Left cardiac atrium (tissue), 4 donors: ENCODE results near the gene LSM4. TPM values are rescaled to one million over a fixed set of nuclear protein-coding genes. Genes with fewer than 3 reads are reported as not detected.

Experiments
- ATAC-seq, 2 donors: fragments of 200-7000 bp; cut with Tn5 transposase; one replicate each; pipeline ENCODE4 v1.9.1; 2020; ENCODE audit warnings: mild to moderate bottlenecking in 2 of 2, moderate library complexity in 2 of 2
- DNase-seq: peaks from one replicate; pipeline ENCODE4 v3.0.0-alpha.2; 2020
- intact Hi-C, 2 donors: fragments of 100-400 bp; cut with DNase I; formaldehyde crosslinking; loops; one replicate each; pipeline versions ENCODE4 v1.14.1 to v1.15.1; 2022 to 2023
- total RNA-seq, 2 donors: library from RNA; stranded (reverse); fragmentation: NEBNext Ultra II Directional; extraction: Animal tissue kit (Norgen Biotek cat#: 25700); gene quantifications; one replicate each; pipeline ENCODE4 v1.2.1, GENCODE V29; 2021
- donor health status: DM: no; HTN: yes; CAD: no.
- donor health status: DM: no; HTN: yes; CAD: no; lungs with severe emphysema.
- donor health status: DM: yes; HTN: yes; CAD: no.
- donor health status: Dilated cardiomyopathy.

LSM4 gene
- total RNA-seq, 2 donors from 2014 or later: 68.9 to 79.0 TPM

DNA sequence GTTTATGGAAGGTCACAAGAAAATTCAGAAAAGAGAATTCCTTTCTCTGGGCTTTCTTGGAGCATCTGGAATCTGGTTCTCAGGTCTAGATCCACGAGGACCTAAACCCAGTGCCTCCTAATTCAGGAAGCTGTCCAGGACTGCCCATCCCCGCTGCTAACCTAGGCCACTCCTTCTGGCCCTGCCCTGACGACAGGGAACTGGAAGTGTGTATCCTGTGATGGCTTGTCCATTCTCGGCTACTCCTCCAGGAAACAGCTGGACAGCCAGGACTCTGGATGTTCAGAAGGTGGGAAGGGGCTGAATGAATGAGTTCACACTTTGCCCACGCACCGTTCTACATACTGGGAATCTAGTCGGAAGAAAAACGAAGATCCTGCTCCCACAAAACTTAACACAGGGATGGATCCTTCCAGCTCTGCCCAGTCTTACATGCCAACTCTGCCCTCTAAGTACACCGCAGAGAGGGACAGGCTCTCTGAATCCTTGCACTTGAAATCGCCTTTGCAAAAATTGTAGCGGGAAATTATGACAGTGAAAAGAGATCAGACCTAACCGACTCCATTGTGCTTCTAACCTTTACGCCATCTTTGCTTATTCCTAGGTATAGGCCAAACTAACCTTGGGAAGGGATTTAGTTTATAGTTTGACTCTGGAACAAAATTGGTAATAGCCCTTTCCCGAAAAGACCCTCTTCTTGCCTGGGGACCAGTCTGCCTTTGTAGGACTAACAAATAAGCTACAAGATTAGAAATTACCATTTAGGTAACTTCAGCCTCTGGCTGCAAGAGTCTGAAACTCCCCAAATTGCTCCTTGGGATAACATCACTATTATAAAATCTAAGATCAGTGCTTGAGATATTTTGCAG is 1.8 kb downstream of the LSM4 start:
- ATAC-seq: no peak
- intact Hi-C loops: no loop called here
- no peak for DNase-seq

DNA sequence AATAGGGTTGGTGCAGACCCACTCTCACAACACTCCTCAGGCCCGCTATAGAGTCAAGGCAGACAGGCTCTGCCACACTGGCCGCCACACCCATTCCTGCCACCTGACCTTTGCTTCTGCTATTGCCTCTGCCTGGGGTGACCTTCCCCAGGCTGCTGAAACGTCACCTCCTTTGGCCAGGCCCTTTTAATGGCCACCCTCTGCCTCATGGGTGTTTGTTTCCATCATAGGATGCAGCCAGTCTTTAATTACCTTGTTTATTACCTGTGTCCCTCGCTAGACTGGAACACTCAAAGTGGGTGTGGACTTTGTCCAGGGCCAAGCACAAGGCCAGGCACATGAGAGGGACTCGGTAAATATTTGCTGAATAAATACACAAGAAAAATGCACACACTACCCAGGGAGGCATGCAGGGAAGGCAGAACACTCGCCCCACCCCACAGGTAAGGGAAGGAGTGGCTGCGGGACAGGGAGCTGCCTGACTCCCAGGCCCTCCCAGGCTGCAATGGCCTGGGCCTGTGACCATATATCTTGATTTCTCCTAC is 3.2 kb downstream of the LSM4 start:
- no peak for ATAC-seq

DNA sequence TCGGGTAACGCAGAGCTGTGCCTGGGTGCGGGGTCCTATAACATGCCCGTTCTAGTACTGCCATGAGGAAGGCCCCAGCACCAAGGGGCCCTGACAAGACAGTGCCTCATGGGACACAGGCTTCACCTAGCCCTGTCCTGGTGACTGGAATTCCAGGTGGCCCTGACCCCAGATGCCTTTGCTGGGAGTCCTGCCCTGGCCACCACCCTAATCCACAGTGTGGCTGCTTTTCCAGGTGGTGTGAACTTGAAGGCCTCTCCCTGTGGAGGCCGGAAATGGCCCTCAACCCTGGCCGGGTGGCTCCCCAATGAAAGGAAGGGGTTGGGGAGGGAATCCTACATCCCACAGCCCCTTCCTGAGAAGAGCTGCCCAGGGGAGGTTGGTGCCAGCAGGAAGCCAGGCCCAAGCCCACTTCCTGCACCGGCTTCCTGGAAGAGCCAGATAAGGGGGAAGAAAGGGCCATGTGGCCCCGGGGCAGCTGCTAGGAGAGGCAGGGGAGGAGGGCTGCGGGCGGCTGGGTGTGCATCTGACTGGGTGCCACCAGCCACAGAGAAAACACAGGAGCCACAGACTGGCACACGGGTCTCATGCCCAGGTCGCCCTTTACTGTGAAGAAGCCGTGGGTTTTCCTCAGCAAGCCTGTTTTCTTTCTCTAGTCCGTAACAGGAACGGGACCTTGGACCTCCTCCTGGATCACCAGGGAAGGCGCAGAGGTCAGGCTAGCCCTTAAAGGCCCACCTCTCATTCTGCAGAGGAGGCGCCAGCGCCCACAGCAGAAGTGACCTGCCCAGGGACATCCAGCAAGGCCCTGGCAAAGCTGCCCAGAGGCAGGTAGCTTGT is 4.7 kb downstream of the LSM4 start:
- DNase-seq (peak; percentile 70), ATAC-seq (peak; percentile 3 to 5)
- intact Hi-C loops: no loop called here

More for the DNA sequence above, 3.2 kb downstream of the LSM4 start:
- intact Hi-C loops: no loop called here
- DNase-seq: no peak

DNA sequence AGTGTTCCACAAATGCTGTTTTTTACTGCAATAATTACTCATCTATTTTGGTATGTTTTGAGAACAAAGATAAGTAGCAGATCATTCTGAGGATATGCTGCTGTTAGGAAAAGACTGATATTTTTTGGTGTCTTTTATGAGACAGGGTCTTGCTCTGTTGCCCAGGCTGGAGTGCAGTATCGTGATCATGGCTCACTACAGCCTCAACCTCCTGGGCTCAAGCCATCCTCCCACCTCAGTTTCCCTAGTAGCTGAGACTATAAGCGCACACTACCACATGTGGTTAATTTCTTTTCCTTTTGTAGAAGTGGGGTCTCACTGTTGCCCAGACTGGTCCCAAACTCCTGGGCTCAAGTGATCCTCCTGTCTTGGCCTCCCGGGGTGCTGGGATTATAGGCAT is 9.5 kb downstream of the LSM4 start:
- ATAC-seq (no peak), DNase-seq (no peak)
- intact Hi-C loops: no loop called here

DNA sequence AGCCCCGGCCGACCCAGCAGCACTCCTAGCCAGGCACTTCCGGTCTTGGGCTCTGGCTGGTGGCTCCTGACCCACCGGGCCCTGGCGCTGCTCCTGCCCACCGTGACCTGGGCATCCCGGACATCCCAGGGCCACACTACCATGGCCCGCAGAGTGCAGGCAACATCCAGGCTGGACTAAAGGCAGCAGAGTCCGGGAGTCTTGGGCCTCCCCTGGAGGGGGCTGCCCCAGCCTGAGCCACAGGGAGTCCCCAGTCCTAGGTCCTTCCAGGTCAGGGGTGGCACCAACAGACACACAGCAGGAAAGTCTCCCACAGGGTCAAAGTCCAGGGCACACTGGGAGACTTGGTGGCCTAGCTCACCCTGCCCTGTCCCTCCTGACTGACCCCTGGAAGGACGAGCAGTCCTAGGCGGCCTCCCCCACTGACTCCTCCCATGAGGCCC is 10.8 kb downstream of the LSM4 start:
- intact Hi-C loops: no loop called here
- no peak for ATAC-seq

DNA sequence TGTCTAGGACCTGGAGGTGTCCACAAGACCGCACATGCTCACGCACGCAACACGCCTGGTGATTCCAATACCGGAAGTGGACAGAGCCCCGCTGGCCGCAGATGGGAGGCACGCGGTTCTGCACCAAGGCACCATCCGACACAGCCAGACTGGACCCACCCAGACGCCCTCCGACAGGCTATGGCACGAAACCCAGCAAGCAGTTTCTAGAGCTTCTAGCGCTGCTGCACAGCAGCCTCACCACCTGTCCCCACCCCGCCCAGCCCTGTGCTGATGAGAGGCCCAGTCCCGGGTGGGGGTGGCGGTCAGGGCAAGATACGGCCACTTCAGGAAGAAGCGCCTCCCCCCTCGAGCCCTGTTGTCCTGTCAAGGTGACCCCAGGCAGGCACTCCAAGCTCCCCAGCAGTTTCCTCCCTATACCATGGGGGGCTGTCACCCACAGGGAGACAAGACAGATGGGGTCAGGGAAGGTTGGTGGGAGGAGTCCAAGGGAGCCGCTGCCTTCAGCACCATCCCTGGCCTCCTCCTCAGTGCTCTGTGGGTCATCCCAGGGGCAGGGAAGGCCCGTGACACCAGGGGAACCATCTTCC is 11.3 kb downstream of the LSM4 start:
- no peak for ATAC-seq
- no peak for DNase-seq
- intact Hi-C loops: no loop called here

More for the DNA sequence above, 10.8 kb downstream of the LSM4 start:
- DNase-seq: no peak

DNA sequence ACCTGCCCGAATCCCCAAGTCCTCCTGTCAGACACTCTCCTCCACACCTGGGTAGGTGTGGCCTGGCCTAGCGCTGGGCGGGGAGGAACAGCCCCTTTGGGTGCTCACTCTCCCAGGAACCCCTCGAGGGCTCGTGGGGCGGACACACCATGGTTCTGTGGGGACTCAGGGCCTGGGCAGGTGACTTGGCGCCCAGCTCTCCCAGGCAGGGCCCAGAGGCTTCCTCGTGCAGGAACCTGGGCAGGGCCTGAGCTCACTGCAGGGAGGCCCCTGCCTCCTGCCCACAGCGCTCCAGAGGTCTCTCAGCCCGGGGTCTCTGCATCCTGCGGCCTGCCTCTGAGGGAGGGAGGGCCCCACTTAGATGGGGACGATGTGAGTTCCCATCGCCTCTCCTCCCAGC is 11.9 kb downstream of the LSM4 start:
- ATAC-seq: no peak
- no peak for DNase-seq
- intact Hi-C loops: no loop called here

DNA sequence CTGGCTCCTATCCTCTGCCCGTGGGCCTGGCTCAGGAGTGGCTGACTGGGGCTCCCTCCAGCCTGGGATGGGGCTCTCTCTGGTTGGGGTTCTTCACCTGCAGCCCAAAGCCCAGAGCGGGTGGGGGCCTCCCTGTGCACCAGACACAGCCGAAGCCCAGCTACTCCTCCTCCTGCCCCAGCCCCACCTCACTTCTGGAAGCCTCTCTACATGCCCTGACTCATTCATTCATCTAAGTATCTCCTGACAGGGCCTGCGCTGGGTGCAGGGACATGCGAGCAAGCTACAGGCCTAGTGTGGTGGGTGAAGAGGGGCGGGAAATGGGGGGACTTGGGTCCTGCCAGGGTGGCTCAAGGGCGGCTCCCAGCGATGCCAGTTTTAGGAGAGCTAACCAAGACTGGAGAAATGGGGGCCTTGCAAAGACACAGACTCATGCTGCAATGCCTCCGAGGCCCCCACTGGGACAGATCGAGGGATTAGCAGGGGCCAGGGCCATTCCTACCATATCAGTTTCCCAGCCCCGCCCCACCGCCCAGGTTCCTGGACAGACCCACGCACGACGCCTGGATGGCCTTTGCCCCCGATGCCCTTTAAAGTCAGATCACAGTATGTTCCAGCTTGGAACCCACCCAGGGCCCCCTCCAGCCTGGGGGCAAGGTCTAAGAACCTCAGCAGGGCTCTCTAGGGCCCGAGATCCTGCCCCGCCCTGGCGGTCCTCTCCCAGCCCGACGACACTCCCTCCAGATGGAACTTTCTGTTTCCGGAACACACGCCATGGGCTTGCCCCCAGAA is 12.6 kb downstream of the LSM4 start:
- DNase-seq (no peak), ATAC-seq (no peak)
- intact Hi-C loops: no loop called here

DNA sequence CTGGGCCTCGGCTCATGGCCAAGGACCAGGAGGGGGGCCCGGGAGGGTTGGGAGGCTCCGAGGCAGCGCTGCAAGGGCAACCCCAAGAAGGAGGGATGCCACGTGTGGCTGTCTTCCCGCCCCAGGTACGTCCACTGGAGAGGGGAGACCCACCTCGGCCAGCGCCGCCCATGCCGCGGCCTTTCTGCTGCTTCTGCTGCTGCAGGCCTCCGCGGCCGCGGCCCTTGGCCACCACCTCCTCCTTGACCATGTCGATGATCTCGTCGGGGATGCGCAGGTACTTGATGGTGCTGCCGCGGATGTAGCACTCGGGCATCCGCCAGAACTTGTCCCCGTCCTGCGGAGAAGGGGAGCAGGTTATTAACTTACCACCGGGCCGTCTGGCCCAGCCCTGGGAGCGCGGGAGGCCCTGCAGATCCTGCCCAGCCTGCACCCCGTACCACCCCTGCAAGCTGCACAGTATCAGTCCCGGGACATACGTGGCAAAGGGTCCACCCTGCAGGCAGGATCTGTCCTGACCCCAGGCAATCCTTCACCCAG is 13.3 kb downstream of the LSM4 start:
- no peak for ATAC-seq
- no peak for DNase-seq
- intact Hi-C loops: no loop called here

DNA sequence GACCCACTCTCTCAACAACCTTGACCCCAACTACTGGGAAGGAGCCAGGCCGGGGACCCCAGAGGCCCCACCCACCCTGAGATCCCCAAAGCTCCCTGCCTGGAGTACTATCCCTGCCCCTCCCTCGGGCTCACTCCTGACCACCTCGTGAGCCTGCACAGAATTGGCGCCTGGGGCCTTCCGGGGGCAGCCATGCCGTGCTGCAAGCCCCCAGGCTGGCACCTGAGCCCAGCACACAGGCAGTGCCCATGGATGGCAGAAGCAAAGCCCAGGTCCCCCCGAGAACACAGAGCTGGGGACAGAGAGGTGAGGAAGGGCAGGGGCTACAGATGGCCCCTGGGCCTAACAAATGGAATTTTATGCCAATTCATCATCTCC is 13.9 kb downstream of the LSM4 start:
- DNase-seq (no peak), ATAC-seq (no peak)
- intact Hi-C loops: no loop called here

DNA sequence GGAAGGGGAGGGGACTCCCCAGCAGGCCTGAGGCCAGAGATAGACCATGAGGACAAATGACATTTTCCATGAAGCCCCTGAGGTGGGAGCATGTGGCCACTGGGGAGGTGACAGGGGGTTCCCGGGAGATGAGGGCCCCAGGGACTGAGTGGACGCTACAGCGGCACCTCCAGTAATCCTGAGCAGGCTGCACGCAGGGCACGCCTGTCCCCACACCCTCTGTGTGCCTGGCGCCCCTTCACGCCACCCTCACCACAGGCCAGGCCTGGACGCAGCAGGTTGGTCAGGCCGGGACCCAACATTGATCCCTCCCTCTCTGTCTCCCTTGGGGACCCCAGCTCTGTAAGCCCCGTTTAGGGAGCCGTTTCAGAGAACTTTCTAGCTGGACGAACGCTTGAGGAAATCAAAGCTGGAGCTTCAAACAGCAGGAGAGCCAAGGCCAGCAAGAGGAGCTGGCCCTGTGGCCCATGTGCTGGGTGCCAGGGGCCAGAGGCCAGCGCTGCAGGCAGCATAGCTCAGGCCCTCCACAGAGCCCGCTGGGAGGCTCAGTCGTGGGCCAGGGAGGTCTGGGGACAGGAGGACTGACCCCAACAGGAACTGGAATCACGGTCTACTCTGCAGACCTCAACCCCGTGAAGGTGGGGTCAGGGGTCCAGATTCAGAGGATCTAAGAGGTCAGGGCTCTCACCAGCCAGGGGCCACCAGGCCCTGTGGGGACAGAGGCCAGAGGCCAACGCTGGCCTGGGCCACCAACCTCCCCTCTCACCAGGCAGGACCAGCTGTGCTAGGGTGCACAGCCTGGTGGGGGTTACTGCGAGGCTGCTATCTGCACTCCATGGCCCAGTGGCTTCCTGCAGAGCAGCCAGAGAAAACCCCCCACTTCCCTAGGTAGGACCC is 14.6 kb downstream of the LSM4 start:
- ATAC-seq (no peak), DNase-seq (no peak)
- intact Hi-C loops: no loop called here

DNA sequence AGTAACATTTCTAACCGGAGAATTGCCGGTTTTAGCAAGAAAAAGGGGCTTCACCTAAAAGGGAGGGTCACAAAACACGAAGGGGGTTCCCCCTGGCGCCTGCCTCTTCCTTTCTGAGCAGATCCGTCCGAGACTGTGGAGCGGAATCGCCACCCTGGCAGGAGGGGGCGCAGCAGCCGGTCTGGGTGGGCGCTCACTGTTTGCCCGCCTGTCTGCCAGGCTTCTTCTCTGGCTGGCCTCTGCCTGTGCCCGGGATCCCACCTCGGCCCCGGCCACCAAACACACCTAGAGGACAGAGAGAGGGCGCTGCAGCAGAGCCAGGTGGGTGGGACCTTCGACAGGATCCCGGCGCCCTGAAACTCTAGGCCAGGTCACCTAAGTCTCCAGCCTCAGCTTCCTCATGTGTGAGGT is 15.6 kb downstream of the LSM4 start:
- DNase-seq (no peak), ATAC-seq (no peak)
- intact Hi-C loops: no loop called here

DNA sequence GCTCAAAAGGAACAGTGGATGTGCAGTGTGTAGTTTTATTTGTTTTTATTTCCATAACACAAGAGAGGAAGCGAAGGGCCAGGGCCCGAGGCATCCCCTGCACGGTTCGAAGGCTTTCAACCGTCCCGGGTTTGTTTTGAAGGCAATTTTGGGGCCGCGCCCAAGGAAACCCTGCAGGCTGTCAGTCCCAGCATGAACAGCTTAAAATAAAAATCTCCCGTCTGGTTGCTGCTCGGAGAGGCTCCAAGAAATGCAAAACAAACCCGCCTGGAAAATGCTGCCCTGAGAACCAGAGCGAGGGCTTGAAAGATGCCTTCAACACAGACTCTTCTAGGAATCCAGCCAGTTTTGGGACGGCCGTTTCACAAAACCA is 16.0 kb downstream of the LSM4 start:
- peak; percentile 58 for DNase-seq
- intact Hi-C loops: no loop called here
- no peak for ATAC-seq

DNA sequence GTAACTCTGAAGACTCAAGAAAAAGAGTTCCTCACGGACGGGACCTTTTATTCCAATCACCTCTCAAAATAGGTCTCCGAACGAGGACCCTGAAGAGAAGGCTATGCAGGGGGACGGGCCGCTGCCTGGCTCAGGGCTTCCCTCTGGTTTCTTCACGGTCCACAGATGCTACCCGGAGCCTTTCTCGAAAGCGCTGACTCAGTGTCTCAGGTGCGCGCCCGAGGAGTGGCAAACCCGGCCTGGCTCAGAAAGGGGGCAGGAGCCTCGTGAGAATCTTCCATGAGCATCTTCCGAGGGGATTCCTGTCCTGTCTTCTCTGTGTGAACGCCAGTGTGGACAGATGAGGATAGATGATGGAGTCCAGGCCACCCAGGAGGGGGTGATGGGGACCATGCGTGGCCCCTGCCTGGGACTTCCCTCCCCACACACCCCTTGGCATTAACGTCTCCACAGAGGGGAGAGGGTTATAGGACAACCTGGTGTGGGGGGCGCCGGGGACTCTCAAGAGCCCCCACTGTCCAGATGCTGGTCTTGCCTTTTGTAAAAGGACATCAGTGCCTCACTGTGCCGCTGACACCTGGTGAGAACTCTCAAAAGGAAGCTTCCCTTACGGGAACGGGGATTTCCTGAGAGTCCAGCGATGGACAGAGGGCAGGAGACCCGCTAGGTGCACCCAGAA is 16.5 kb downstream of the LSM4 start:
- ATAC-seq (no peak), DNase-seq (no peak)
- intact Hi-C loops: no loop called here

DNA sequence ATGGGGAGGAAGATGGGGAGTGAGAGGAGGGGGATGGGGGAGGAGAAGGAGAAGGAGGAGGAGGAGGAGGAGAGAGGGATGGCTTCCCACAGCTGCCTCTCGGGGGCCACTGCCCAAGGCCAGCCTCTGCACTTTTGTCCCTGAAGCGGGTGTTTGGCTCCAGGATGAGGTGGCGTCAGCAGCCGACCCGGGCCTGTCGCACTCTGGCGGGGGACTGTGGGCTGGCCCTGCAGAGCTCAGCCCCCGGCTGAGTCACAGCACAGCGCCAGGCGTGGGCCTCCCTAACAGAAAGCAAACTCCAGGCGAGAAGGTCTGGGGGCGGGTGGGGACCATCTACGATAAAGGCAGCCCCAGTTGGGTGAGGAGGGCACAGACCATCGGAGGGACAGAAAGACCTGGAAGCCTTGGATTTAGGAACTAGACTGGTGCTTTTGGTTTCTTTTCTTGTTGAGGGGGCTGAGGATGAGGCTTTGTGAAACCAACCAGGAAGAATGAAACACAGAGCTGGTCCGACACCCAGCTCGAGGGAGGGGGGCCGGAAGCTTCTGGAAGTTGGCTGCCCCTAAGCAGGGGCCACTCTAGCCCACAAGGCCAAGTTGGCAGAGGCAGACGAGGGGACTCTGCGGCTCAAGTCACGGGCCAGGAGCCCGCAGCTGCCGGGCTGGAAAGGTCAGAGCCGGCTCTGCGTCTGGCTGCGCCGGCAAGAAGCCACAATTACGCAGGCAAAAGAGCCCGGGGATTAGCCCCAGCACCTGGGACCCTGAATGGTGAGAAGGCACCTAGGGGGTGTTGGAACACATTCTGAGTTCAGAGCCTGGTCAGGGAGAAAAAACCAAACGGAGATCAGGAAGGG is 18.2 kb downstream of the LSM4 start:
- DNase-seq: peak; percentile 93
- intact Hi-C loops: loop anchor here in 1 of 2 donors (2.0 kb wide), 1 partner anchor 18 kb away; the partner anchor contains the start of gene LSM4
- peak; percentile 84 to 89 for ATAC-seq

DNA sequence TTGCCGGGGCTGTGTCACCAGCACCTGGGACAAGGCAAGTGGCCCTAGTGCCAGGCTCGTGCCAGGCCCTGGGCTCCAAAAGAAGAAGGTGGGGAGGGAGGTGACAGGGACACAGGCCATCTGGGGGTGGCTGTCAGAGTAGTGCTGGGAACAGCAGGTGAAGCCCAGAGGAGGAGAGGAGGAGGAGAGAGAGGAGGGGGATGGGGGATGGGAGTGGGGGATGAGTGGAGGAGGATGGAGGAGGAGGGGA is 18.7 kb downstream of the LSM4 start:
- DNase-seq: peak; percentile 49
- intact Hi-C loops: loop anchor here in 1 of 2 donors (2.0 kb wide), 1 partner anchor 19 kb away; the partner anchor contains the start of gene LSM4
- ATAC-seq: no peak
